Cardiac fibroblast (primary cell): ENCODE data around the gene ZNF576.
"Not testable (repeated sequence)": the region's sequence is repeated elsewhere in the genome, so short reads cannot be mapped to it uniquely, and the experiment has no call there.

Experiments
- DNase-seq, 2 donors: peaks; one replicate each; pipeline versions ENCODE4 v3.0.0 to v3.0.0-alpha.2; 2010; ENCODE audit warnings: low read depth in 2 of 2
- H3K4me3 ChIP-seq, 2 donors: replicated peaks in 1 of 2; 1 replicate in 1 of 2; 2 replicates in 1 of 2; pipeline ENCODE4 v1.5.1; 2011; ENCODE audit warnings: low read depth in 2 of 2, low read length in 2 of 2, mild to moderate bottlenecking in 2 of 2, moderate library complexity in 1 of 2
- CTCF ChIP-seq: IDR thresholded peaks from one replicate; pipeline ENCODE4 v1.5.1; 2011; ENCODE audit warnings: low read depth, mild to moderate bottlenecking, low read length, inconsistent platforms

Gene ZNF576

GRCh38 chr19:43595999-43596841, at the start of gene ZNF576, which contains the start of gene IRGQ:
TSS of gene ZNF576 (plus strand) at chr19:43596595. CDS start at chr19:43597109, 514 bp downstream.
TSS of gene IRGQ (minus strand) at chr19:43596134. CDS start at chr19:43595338, 796 bp downstream.
- no peak for TF ChIP-seq CTCF
- DNase-seq = peak; percentile 100

DNA sequence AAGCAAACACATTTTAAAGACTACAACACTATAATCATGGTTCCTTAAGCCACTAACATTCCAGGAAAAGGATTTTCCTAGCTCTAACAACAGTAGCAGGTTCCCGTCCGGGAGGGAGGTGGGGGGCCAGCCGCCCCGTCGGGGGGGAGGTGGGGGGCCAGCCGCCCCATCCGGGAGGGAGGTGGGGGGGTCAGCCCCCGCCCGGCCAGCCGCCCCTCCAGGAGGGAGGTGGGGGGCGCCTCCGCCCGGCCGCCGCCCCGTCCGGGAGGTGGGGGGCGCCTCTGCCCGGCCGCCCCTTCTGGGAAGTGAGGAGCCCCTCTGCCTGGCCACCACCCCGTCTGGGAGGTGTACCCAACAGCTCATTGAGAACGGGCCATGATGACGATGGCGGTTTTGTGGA, 48.5 kb upstream of the ZNF576 start:
- not testable (repeated sequence) for H3K4me3 ChIP-seq, DNase-seq

More at GRCh38 chr19:43595999-43596841, at the start of gene ZNF576, which contains the start of gene IRGQ:
- H3K4me3 ChIP-seq = peak within 1 kb of the TSS; percentile 61 to 79

GRCh38 chr19:43548706-43549105, 47.7 kb upstream of the ZNF576 start:
- no peak for DNase-seq
- TF ChIP-seq CTCF = no peak
- H3K4me3 ChIP-seq = no peak overlapping the region

DNA sequence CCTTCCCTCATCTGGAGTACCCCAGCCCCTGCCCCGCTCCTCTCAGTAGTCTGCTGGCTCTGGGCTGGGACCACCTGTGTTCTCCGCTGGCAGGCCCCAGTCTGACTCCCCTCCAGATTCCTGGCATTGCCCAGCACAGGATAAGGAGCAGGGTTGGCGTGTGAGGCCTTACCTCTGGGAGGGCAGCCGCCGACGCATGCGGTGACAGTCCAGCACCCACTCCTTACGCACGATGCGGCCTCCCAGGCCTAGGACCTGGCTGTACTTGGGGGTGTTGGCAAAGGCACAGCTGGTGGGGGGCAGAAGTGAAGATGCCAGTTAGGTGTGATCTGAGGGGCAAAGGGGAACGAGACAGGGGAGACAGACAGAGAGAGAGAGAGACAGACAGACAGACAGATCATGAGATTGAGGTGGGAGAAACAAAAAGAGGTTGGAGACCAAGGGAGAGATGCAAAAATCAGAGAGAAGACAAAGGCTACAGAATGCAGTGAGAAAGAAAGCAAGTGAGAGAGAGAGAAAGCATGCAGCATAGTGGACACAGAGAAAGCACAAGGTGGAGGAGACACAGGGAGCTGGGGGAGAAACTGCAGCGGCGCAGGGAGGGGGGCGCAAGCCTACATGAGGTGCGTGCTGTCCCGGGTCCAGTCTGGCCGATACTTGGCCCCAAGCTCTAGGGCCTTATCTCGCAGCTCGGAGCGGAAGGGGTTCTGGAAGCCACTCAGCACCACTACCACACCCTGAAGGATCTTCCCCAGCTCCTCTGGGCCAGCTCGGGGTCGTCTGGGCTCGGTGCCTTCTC, 44.8 kb upstream of the ZNF576 start:
- H3K4me3 ChIP-seq = no peak overlapping the region
- no peak for TF ChIP-seq CTCF
- DNase-seq = no peak

DNA sequence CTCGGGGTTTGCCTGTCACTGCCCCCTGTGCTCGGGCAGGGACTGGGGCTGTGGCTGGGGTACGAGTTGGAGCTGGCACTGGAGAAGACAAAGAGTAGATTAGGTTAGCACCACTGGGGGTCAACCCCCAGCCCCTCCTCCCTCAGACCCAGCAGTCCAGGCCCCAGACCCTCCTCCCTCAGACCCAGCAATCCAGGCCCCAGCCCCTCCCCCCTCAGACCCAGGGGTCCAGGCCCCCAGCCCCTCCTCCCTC, 44.3 kb upstream of the ZNF576 start:
- no peak for DNase-seq
- H3K4me3 ChIP-seq = no peak overlapping the region
- TF ChIP-seq CTCF = no peak

DNA sequence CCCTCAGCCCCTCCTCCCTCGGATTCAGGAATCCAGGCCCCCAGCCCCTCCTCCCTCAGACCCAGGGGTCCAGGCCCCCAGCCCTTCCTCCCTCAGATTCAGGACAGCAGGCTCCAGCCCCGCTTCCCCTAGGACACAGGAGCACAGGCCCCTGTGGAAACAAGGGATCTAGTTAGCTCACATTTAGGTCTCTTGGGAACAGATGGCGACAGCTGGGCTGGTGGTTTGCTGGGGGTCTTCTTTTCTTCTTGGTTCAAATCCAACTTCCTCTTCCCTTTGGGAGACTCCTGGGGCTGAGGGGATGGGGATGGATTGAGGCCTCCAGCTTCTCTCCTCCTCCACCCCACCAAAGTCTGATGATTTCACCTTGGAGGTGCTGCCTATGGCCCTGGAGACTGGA, 43.8 kb upstream of the ZNF576 start:
- no peak overlapping the region for H3K4me3 ChIP-seq
- DNase-seq = no peak
- no peak for TF ChIP-seq CTCF

- no peak overlapping the region for H3K4me3 ChIP-seq
- DNase-seq = no peak
- TF ChIP-seq CTCF = no peak
Measured at GRCh38 chr19:43553656-43554055, 42.7 kb upstream of the ZNF576 start.
